Fibroblast of skin of right quadriceps (primary cell): ENCODE data around the gene SLC38A8.
A peak's percentile ranks its signal among the peaks of the same experiment; 100 is the strongest.

Experiments
- DNase-seq: peaks from one replicate; pipeline ENCODE4 v3.0.0-alpha.2; 2013

SLC38A8 gene

GRCh38 chr16:84042308-84042878 is at the start of gene SLC38A8:
Gene SLC38A8 (minus strand): TSS chr16:84042795. CDS start chr16:84042157, 638 bp downstream.
- DNase-seq, result no peak

DNA sequence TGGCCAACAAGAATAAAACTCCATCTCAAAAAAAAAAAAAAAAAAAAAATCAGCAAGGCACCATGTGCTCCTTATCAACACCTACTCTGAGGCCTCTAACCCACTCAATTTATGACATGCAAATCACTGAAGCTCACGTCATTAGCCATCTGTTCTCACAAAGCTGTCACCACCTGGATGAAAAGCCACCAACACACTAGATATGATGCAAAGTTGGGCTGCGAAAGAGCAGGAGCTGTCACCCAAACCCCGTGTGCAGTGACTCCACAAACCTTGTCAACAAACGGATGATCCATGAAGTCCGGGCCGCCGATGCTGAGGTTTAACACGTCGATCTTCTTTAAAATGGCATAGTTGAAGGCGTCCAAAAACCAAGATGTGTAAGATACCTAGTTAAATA is 48.9 kb upstream of the SLC38A8 start:
- peak; percentile 13 for DNase-seq

DNA sequence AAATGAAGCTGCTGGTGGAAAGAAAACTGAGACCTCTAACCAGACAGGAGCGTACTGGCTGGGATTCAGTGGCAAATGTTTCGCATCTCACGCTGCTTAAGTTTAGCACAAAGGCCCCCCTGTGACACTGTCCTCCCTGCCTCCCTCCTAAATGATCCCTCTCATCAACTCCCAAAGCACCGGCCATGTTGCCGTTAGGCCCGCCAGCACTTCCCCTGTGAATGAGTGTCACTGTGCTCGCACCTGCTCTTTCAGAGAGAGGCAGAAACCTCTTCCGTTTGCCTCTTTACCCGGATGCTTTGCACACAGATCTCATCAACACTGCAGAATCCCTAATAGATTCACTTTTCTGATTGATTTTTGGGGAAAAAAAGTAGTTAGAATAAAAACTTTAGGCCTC is 47.6 kb upstream of the SLC38A8 start:
- DNase-seq, result no peak

DNA sequence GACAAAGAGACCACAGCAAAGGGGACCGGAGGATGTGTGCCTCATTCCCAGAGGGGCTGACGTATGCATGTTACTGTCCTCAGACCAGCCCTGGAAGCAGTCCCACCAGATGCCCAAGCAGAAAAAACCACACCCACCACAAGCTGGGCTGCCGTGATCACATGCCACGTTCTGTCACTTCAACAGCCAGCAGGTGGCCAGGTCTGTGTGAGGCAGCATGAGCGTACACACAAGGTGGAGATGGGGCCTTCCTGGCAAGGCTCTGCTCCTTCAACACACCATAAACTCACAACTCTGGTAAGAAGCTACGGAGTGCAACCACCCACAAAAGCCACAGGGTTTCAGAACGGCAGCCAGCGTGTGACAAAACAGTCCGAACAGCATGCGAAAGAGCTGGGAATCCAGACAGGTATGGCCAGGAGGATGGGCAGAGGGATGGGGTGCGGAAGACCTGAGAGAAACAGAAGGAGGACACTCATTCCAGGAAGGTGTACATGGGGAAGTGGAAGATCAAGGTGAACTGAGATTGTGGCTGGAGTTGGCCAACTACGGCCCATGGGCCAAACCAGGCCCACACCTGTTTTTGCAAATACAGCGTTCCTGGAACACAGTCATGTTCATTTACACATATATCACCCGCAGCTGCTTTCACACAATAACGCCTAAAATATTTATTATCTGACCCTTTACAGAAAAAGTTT is 46.2 kb upstream of the SLC38A8 start:
- DNase-seq, result no peak

DNA sequence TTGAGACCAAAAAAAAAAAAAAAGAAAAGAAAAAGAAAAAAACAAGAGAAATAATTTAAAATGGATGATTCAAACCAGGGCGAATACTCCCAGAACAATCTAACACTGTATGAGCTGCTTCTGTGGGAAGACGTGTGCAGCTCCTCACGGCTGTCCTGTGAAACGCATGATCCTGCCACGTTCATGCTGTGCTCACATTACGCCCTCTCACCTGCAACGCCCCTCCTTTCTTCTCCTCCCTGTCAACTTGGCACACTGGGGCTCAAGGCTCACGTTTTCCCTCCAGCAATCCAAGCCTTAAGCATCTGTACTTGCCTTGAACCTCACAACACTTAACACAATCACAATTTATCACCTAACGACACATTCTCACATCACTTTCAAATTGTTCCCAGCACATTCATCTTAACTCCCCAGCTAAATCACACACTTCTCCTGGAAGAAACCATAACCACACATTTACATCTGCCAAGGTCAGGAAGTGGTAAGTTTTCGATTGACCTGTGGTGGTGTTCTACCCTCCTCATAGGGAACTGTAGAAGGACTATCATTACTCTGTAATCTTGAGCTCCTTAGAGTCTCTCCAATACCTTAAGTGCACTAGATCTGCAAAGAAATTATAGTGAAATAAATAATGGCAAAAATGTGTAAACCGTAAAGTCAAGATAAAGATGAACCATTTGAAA is 45.0 kb upstream of the SLC38A8 start:
- no peak for DNase-seq

GRCh38 chr16:84087001-84087400 is 44.4 kb upstream of the SLC38A8 start:
- DNase-seq, result no peak

- DNase-seq, result no peak
Observed at GRCh38 chr16:84086341-84086740, 43.7 kb upstream of the SLC38A8 start.

DNA sequence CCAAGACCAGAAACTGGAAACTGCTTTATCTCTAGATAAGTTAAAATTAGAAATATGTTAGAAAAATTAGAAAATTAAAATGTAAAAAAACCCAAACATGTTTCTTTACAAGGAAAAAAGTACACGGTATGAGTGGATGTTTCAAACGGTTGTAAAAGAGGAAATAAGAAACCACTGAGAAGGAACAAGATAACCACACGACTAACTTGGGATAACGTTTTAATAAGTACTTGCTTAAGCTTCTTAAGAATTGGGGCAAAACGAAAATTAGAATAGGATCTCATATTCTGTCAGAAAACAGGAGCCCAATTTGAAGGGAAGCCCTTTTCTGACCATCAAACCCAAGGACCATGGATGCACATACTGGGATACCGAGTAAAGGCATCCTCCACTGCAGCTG is 43.2 kb upstream of the SLC38A8 start:
- DNase-seq, result no peak

- DNase-seq, result no peak
Observed at GRCh38 chr16:84085271-84085667, 42.7 kb upstream of the SLC38A8 start.

DNA sequence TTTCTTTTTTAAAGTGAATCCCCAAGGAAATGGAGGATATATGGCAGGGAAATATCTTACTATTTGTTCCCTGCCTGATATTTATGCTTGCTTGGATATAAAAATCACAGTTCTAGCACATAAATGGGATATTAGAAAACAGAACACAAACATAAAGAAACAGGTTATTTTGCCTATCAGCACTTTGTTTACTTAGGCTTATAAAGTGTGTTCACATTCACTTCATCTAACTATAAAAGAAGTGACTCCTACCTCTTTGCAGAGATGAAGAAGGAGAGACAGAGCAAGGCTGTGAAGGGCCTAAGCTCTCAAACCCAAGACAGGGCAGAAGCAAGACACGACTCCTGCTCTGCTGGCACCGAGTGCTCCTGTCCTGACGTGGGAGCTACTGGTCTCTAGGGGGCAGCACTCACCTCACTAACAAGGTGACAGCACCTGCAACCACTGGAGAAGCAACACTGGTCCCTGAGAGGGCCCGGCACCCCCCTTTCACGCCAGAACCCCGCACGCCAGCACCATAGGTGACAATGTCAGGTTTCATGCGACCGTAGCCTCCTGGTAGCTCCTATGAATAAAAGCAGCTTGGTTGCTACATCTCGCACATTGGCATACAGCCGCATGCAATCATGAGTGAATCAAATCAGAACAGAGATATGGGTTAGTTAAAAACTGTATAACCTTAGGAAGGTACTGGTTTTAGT is 42.1 kb upstream of the SLC38A8 start:
- DNase-seq, result peak; percentile 53

- DNase-seq, result no peak
Observed at GRCh38 chr16:84082835-84083569, 40.4 kb upstream of the SLC38A8 start.

DNA sequence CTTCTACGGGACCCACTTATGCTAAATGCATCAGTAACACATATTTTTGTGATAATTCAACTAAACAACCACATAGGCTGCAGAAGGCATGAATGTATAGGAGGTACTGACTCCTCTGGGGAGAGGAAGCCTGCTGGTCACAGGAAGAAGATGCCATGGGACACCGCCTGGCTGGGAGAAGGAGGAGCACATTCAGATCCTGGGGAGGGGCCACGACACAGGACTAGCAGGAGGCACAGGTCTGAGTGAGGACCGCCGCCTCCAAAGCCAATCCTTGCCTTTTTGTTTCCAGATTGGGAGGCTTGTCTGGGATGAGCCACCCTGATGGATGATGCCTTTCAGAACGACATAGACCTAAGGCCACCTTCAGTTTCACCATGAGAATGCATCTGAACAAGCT is 39.5 kb upstream of the SLC38A8 start:
- no peak for DNase-seq

- no peak for DNase-seq
Observed at GRCh38 chr16:84081446-84081989, 38.9 kb upstream of the SLC38A8 start.

DNA sequence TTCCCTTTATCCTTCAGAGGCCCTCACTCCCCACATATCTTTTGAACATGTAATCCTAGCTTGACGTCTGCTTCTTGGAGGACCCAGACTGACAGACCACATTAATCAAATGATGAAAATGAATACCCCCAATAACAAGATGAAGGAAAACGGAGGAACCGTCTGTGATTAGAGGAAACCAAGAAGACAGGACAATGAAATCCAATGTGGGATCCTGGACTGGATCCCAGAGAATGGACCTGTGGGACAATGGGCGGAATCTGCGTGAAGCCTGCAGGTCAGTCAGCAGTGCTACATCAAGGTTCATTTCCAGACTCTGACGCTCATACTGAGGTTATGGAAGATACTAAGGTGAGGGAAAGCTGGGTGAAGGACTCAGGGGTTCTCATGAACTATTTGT is 38.2 kb upstream of the SLC38A8 start:
- DNase-seq, result no peak

DNA sequence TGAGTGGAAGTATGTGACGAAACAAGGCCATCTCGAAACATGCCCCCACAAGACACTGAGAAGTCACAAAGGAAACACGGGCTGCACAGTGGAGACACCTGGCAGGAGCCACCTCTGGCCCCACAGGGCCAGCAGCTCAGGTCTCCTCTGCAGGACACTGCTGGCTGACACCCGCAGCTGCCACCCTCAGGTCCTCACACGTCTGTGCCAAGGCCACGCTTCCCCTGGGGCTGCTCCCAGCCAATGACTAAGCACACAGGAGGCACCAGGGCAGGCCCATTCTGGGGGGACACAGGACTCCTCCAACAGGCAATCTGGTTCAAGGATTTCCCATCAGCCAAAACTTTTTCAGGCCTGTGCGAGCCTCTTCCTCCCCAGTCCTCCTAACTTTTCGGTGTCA is 37.8 kb upstream of the SLC38A8 start:
- DNase-seq, result no peak

DNA sequence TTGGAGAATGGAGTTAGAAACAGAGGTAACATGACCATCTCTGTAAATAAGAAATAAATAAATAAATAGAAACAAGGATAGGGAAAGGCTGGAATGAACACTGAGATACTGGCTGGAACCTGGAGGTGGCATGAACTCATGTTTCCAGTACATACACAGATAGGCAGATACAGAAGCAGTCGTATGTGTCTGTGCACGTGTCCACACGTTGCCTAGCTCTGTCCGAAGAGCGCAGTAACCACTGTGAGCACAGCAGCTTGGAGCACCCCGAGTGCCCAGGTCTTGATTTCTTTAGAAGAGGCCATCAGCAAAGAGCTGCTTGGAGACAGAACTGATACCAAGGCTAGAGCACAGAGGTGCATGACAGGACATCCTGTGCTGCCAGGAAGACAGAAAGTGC is 37.1 kb upstream of the SLC38A8 start:
- DNase-seq, result no peak

DNA sequence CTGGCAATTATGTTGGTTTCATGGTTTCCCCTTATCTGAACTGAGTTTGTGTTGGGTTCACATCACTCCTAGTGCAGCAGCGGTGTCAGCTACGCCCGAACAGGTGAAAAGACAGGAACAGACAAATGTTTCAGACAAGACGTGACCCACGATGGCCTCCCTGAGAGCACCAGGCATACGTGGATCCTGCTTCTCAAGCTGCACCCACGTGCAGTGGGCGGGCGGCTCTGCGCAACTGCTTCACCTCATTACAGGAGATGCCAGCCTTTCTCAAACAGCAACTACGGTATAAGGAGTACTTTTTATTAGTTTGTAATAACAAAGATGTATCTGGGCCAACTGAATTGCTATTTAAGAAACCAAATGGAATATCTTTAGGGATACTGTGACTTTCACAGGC is 32.8 kb upstream of the SLC38A8 start:
- DNase-seq, result no peak

DNA sequence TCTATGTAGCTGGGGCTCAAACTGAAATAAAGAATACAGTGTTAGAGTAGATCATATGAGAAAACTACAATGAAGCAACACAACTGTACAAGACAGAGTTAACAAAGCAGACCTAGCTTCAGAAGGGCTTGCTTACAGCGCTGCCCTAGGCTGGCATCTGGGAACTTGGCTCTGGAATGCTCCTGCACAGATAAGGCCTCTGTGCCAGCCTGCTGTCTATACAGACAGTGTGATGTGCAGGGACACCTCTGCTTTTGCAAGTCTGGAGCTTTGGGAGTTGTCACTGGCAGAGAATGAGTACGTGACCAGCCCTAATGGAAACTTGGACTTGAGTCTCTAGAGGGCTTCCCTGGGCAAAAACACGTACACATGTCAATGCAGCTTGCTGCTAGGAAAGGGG is 32.1 kb upstream of the SLC38A8 start:
- DNase-seq, result no peak

GRCh38 chr16:84072014-84072413 is 29.4 kb upstream of the SLC38A8 start:
- peak; percentile 9 for DNase-seq

DNA sequence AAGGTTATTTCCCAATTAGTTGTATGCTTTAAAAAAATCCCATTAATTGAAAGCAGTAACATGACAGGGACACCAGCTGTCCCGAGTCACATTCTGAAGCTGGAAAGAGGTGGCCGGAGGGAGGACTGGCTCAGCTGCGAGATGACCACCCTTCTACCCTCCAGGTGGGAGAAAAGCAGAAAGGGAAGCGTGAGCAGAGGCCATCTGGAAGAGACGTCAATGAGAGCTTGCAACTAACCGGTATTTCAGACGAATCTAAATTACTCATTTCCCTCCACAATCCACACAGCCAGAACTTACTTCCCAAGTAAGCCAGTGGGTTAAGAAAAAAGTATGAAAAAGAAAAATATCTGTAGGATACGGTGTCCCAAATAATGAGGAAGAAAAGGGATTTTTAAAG is 28.5 kb upstream of the SLC38A8 start:
- DNase-seq, result no peak

- no peak for DNase-seq
Observed at GRCh38 chr16:84069540-84069939, 26.9 kb upstream of the SLC38A8 start.

DNA sequence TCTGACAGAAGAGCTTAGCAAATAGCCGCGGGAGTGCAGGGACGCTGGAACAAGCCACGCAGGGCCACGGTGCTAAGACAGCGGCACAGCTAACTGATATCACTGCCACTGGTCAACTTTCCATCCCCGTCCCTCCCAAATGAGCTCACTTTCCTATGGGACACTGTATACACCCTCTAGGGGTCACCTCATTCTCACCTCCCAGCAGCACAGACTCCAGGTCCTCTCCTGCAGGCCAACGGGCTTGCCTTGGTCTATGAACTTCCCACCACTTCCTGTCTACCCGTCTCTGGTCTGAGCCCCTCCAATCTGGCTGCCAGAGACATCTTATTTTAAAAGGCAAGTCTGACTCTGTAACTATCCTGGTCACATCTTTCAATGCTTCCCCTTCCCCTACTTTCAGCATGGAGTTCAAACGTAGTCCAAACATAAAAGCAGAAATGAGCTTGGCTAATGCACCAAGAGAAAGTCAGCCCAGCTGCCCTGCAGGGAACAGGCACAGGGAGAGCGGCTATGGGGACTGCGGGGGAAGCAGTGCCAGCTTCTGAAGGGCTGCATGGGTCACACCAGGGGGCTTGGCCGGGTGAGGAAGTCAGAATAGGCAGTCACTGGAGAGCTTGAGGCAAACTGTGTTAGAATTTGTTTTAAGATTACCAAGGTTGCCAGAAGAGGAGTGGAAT is 26.3 kb upstream of the SLC38A8 start:
- no peak for DNase-seq
